Hepatocyte (in vitro differentiated cells): ENCODE results near the gene TSPAN31. TPM values are rescaled to one million over a fixed set of nuclear protein-coding genes. Genes with fewer than 3 reads are reported as not detected.

Experiments used
- DNase-seq: peaks from one replicate; pipeline ENCODE4 v3.0.0-alpha.2; 2016; ENCODE audit warnings: low spot score
- H2AFZ ChIP-seq: fragments of 200-600 bp; sonication (generic); 2 replicates; pipeline ENCODE4 v1.6.0; 2016; ENCODE audit warnings: antibody characterized with exemption, mild to moderate bottlenecking
- H3K27ac ChIP-seq: fragments of 200-600 bp; sonication (generic); 2 replicates; pipeline ENCODE4 v1.5.1; 2016; ENCODE audit warnings: mild to moderate bottlenecking
- H3K27me3 ChIP-seq: fragments of 200-600 bp; sonication (generic); 2 replicates; pipeline ENCODE4 v1.6.1; 2016
- H3K36me3 ChIP-seq: fragments of 200-600 bp; sonication (generic); replicated peaks from 2 replicates; pipeline ENCODE4 v1.5.1; 2016; ENCODE audit warnings: low read depth; ENCODE audit not compliant: insufficient read depth
- H3K4me1 ChIP-seq: fragments of 200-600 bp; sonication (generic); 2 replicates; pipeline ENCODE4 v1.5.1; 2016; ENCODE audit warnings: mild to moderate bottlenecking, moderate library complexity; ENCODE audit not compliant: insufficient read depth
- H3K4me2 ChIP-seq: fragments of 200-600 bp; sonication (generic); 2 replicates; pipeline ENCODE4 v1.6.0; 2016
- H3K4me3 ChIP-seq: fragments of 200-600 bp; sonication (generic); 2 replicates; pipeline ENCODE4 v1.5.1; 2016; ENCODE audit warnings: mild to moderate bottlenecking
- H3K79me2 ChIP-seq: fragments of 200-600 bp; sonication (generic); 2 replicates; pipeline ENCODE4 v1.6.0; 2017; ENCODE audit warnings: mild to moderate bottlenecking
- H3K9me2 ChIP-seq: fragments of 200-600 bp; sonication (generic); replicated peaks from 2 replicates; pipeline ENCODE4 v1.6.0; 2017; ENCODE audit warnings: mild to moderate bottlenecking; ENCODE audit not compliant: insufficient read depth
- H3K9me3 ChIP-seq: fragments of 200-600 bp; sonication (generic); 2 replicates; pipeline ENCODE4 v1.5.1; 2016; ENCODE audit warnings: low read depth, mild to moderate bottlenecking
- H4K20me1 ChIP-seq: fragments of 200-600 bp; sonication (generic); 2 replicates; pipeline ENCODE4 v1.6.0; 2016; ENCODE audit warnings: mild to moderate bottlenecking; ENCODE audit not compliant: insufficient read depth, poor library complexity, severe bottlenecking
- EZH2 ChIP-seq: fragments of 200-600 bp; sonication (generic); IDR thresholded peaks from 2 replicates; pipeline ENCODE4 v1.6.1; 2016; ENCODE audit warnings: antibody characterized with exemption, mild to moderate bottlenecking, borderline replicate concordance
- EZH2phosphoT487 ChIP-seq: fragments of 200-600 bp; sonication (generic); IDR thresholded peaks from one replicate; pipeline ENCODE4 v1.6.1; 2018; ENCODE audit warnings: antibody characterized with exemption, mild to moderate bottlenecking, low read depth, moderate library complexity; ENCODE audit not compliant: unreplicated experiment, severe bottlenecking
- WGBS: methylation state at CpG from one replicate; pipeline ENCODE4 v1.1.6; 2016; ENCODE audit warnings: low lambda C conversion rate; ENCODE audit errors: missing lambda C conversion rate; 5-methylcytosine and 5-hydroxymethylcytosine counted together
- polyA plus RNA-seq: library from polyadenylated mRNA; unstranded; fragments of >200 nt; fragmentation: Nextera tagmentation; extraction: Ambion mirVana; gene quantifications from 2 replicates; pipeline ENCODE4 v1.2.1, GENCODE V29; 2016
- total RNA-seq: library from RNA; depleted of rRNA; stranded (reverse); fragments of >200 nt; gene quantifications from 2 replicates; pipeline ENCODE4 v1.2.3, GENCODE V29; 2014
- TF ChIP-seq, protein P1 (sequence below): fragments of 200-600 bp; sonication (generic); IDR thresholded peaks from 2 replicates; pipeline ENCODE4 v1.5.1; 2016; ENCODE audit warnings: antibody characterized with exemption, mild to moderate bottlenecking; ENCODE audit not compliant: poor library complexity

TSPAN31 gene
- total and polyA plus RNA-seq, 2 experiments from 2014 or later = 69.2 to 81.3 TPM

DNA sequence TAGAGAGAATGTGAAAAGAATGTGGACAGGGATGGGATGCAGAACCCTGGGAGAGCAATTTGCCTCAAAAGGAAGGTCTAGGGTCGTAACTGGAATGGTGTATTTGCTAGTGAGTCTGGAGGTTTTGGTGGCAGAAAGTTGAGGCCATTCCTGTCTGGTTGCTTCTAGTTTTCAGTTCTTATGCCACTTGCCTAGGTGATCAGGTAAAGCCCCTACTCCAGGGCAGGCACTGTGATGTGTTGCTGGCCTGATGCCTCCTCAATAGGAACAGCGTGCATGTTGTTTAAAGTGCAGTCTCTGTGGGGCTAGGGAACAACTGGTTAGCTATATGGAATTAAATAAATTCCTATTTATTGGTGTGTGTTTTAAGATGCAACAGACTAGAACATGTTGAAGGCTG is 44.5 kb upstream of the TSPAN31 start:
- Histone ChIP-seq H3K4me3 (no peak overlapping the region), H3K4me2 (no peak overlapping the region), H3K9me2 (no peaks in the 10 kb centered on the region), H3K27me3 (no peaks in the 10 kb centered on the region), H3K27ac (no peak overlapping the region), H3K9me3 (peaks cover 6% of the 10 kb centered on the region), H3K79me2 (peaks cover 5% of the 10 kb centered on the region), H2AFZ (no peak overlapping the region), H3K36me3 (no peaks in the 10 kb centered on the region), H4K20me1 (no peaks in the 10 kb centered on the region), H3K4me1 (peaks cover under 1% of the 10 kb centered on the region)
- TF ChIP-seq EZH2phosphoT487 (no peak), EZH2 (no peak)
- TF ChIP-seq, protein P1, sequence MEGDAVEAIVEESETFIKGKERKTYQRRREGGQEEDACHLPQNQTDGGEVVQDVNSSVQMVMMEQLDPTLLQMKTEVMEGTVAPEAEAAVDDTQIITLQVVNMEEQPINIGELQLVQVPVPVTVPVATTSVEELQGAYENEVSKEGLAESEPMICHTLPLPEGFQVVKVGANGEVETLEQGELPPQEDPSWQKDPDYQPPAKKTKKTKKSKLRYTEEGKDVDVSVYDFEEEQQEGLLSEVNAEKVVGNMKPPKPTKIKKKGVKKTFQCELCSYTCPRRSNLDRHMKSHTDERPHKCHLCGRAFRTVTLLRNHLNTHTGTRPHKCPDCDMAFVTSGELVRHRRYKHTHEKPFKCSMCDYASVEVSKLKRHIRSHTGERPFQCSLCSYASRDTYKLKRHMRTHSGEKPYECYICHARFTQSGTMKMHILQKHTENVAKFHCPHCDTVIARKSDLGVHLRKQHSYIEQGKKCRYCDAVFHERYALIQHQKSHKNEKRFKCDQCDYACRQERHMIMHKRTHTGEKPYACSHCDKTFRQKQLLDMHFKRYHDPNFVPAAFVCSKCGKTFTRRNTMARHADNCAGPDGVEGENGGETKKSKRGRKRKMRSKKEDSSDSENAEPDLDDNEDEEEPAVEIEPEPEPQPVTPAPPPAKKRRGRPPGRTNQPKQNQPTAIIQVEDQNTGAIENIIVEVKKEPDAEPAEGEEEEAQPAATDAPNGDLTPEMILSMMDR = no peak
- 96% methylated on average over 2 of the region's 2 CpGs for WGBS
- DNase-seq = no peak

DNA sequence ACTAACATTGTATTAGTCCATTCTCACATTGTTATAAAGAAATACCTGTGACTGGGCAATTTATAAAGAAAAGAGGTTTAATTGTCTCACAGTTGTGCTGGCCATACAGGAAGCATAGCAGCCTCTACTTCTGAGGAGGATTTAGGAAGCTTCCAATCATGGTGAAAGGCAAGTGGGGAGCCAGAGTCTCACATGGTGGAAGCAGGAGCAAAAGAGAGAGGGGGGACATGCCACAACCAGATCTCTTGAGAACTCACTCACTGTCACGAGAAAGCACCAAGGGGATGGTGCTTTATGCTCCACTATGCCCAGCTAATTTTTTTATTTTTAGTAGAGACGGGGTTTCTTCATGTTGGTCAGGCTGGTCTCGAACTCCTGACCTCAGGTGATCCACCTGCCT is 37.6 kb upstream of the TSPAN31 start:
- Histone ChIP-seq H2AFZ (no peak overlapping the region), H3K27ac (no peak overlapping the region), H3K4me1 (no peaks in the 10 kb centered on the region), H3K79me2 (no peaks in the 10 kb centered on the region), H3K36me3 (no peaks in the 10 kb centered on the region), H3K4me2 (no peak overlapping the region), H3K9me3 (peaks cover 6% of the 10 kb centered on the region), H3K27me3 (no peaks in the 10 kb centered on the region), H3K9me2 (no peaks in the 10 kb centered on the region), H3K4me3 (no peak overlapping the region), H4K20me1 (no peaks in the 10 kb centered on the region)
- TF ChIP-seq, protein P1 = no peak
- TF ChIP-seq EZH2 = no peak
- no peak for TF ChIP-seq EZH2phosphoT487
- no peak for DNase-seq
- 98% methylated on average over 3 of the region's 3 CpGs for WGBS

DNA sequence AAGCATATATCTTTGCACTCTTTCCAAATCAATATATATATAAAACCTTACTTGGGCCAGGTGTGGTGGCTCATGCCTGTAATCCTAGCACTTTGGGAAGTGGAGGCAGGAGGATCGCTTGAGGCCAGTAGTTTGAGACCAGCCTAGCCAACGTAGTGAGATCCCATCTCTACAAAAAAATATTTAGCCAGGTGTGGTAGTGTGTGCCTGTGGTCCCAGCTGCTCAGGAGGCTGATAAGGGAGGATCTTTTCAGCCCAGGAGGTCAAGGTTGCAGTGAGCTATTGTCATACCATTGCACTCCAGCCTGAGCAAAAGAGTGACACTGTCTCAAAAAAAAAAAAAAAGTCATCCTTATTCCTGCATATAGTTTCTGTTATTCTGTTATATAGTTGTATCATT is 36.5 kb upstream of the TSPAN31 start:
- TF ChIP-seq, protein P1 = no peak
- no peaks in the 10 kb centered on the region for H3K27me3 ChIP-seq
- no peaks in the 10 kb centered on the region for H3K9me2 ChIP-seq
- 95% methylated on average over 2 of the region's 2 CpGs for WGBS
- H3K79me2 ChIP-seq = no peaks in the 10 kb centered on the region
- no peak overlapping the region for H3K4me3 ChIP-seq
- no peaks in the 10 kb centered on the region for H3K4me1 ChIP-seq
- DNase-seq = no peak
- H3K9me3 ChIP-seq = peaks cover 6% of the 10 kb centered on the region
- no peak overlapping the region for H3K4me2 ChIP-seq
- no peaks in the 10 kb centered on the region for H4K20me1 ChIP-seq
- H3K36me3 ChIP-seq = no peaks in the 10 kb centered on the region
- H2AFZ ChIP-seq = no peak overlapping the region
- H3K27ac ChIP-seq = no peak overlapping the region

DNA sequence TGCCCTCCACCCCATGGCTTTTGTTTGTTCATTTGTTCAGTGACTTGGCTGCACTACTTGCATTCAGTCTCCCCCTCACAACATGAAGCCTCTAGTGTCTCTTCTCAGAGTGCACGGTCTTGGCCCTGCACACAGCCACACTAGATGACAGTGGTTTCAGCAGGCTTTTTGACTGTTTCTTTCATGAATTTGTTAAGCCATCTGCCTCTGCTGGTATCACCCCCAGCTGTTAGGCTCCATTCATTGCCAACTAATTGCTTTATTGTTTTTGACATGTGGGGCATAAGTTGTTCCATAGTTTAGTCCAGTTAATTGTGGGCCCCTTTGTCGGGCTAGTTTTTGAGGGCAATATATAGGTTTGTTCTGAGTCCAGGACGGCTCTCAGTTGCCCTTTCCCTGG is 32.1 kb upstream of the TSPAN31 start:
- DNase-seq = no peak
- no peak for TF ChIP-seq EZH2
- TF ChIP-seq, protein P1 = no peak
- no peak for TF ChIP-seq EZH2phosphoT487
- no peak overlapping the region for H3K27ac ChIP-seq
- no peaks in the 10 kb centered on the region for H3K9me2 ChIP-seq
- H3K9me3 ChIP-seq = no peaks in the 10 kb centered on the region
- no peak overlapping the region for H3K4me2 ChIP-seq
- WGBS = 96% methylated on average over 3 of the region's 3 CpGs
- H3K27me3 ChIP-seq = no peaks in the 10 kb centered on the region
- no peaks in the 10 kb centered on the region for H4K20me1 ChIP-seq
- H2AFZ ChIP-seq = no peak overlapping the region
- H3K36me3 ChIP-seq = no peaks in the 10 kb centered on the region
- no peaks in the 10 kb centered on the region for H3K79me2 ChIP-seq
- H3K4me1 ChIP-seq = no peaks in the 10 kb centered on the region
- H3K4me3 ChIP-seq = no peak overlapping the region
